ENCODE data around the gene MOK. TPM values are rescaled to one million over a fixed set of nuclear protein-coding genes. Genes with fewer than 3 reads are reported as not detected.

The MOK gene
- total RNA-seq, 4 donors from 2014 or later: 38.6 to 57.7 (median 45.2) TPM

- Histone ChIP-seq H3K36me3 (peaks cover 29 to 52% of the 10 kb centered on the region in 2 donors), H3K27me3 (no peaks in the 10 kb centered on the region), H3K4me3 (replicated peaks in 1 of 3) (no peak overlapping the region), H3K9me3 (no peaks in the 10 kb centered on the region), H3K27ac (no peak overlapping the region), H3K4me1 (no peaks in the 10 kb centered on the region)
- no peak for TF ChIP-seq POLR2A (IDR thresholded peaks at IDR 0.05)
- TF ChIP-seq, protein P1, sequence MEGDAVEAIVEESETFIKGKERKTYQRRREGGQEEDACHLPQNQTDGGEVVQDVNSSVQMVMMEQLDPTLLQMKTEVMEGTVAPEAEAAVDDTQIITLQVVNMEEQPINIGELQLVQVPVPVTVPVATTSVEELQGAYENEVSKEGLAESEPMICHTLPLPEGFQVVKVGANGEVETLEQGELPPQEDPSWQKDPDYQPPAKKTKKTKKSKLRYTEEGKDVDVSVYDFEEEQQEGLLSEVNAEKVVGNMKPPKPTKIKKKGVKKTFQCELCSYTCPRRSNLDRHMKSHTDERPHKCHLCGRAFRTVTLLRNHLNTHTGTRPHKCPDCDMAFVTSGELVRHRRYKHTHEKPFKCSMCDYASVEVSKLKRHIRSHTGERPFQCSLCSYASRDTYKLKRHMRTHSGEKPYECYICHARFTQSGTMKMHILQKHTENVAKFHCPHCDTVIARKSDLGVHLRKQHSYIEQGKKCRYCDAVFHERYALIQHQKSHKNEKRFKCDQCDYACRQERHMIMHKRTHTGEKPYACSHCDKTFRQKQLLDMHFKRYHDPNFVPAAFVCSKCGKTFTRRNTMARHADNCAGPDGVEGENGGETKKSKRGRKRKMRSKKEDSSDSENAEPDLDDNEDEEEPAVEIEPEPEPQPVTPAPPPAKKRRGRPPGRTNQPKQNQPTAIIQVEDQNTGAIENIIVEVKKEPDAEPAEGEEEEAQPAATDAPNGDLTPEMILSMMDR (IDR thresholded peaks at IDR 0.05): no peak
- DNase-seq: no peak
- intact Hi-C loops (cut with DNase I): no loop called here
- 92 to 93% methylated on average over 5 of the region's 5 CpGs for WGBS, 2 donors
Observed at GRCh38 chr14:102342238-102342637, 37.3 kb upstream of the MOK start.

GRCh38 chr14:102341566-102341965 lies 36.6 kb upstream of the MOK start:
- H3K27me3 ChIP-seq: no peaks in the 10 kb centered on the region
- H3K4me3 ChIP-seq (replicated peaks in 1 of 3): no peak overlapping the region
- no peaks in the 10 kb centered on the region for H3K4me1 ChIP-seq
- WGBS, 2 donors: 94 to 96% methylated on average over 4 to 8 of the region's 8 CpGs
- intact Hi-C loops (cut with DNase I): no loop called here
- DNase-seq: no peak
- no peak overlapping the region for H3K27ac ChIP-seq
- H3K36me3 ChIP-seq: peaks cover 29 to 45% of the 10 kb centered on the region in 2 donors
- no peak for TF ChIP-seq POLR2A (IDR thresholded peaks at IDR 0.05)
- TF ChIP-seq, protein P1 (IDR thresholded peaks at IDR 0.05): no peak
- no peaks in the 10 kb centered on the region for H3K9me3 ChIP-seq

DNA sequence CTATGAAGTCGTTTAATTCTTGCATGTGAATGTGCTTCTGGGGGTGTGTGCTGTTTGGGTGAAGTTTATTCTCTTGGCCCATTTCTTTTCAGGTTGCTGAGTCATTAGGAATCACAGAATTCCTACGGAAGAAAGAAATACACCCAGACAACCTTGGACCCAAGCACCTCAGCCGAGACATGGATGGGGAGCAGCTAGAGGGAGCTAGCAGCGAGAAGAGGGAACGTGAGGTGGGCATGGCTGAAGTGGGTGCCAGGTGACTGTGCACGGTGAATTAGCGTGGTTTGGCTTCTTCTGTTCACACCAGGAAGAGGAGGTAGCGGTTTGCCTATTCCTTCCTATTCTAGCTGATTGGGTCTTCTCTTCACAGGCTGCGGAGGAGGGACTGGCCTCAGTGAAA lies 33.8 kb upstream of the MOK start:
- intact Hi-C loops (cut with DNase I): no loop called here
- no peak for DNase-seq
- Histone ChIP-seq H3K9me3 (no peaks in the 10 kb centered on the region), H3K27ac (no peak overlapping the region), H3K27me3 (no peaks in the 10 kb centered on the region), H3K4me3 (replicated peaks in 1 of 3) (no peak overlapping the region), H3K36me3 (peaks cover 18 to 19% of the 10 kb centered on the region in 2 donors), H3K4me1 (no peaks in the 10 kb centered on the region)
- WGBS, 2 donors: 91 to 93% methylated on average over 8 to 9 of the region's 9 CpGs
- TF ChIP-seq, protein P1 (IDR thresholded peaks at IDR 0.05): no peak
- TF ChIP-seq POLR2A (IDR thresholded peaks at IDR 0.05): no peak

- no peak for DNase-seq
- H3K9me3 ChIP-seq: no peaks in the 10 kb centered on the region
- H3K4me1 ChIP-seq: no peaks in the 10 kb centered on the region
- 93 to 95% methylated on average over 5 of the region's 7 CpGs for WGBS, 2 donors
- TF ChIP-seq, protein P1 (IDR thresholded peaks at IDR 0.05): no peak
- TF ChIP-seq POLR2A (IDR thresholded peaks at IDR 0.05): no peak
- H3K27me3 ChIP-seq: no peaks in the 10 kb centered on the region
- H3K27ac ChIP-seq: no peak overlapping the region
- intact Hi-C loops (cut with DNase I): no loop called here
- no peak overlapping the region for H3K4me3 ChIP-seq (replicated peaks in 1 of 3)
- H3K36me3 ChIP-seq: peaks cover 11 to 14% of the 10 kb centered on the region in 2 donors
Observed at GRCh38 chr14:102335163-102335562, 30.2 kb upstream of the MOK start.

- Histone ChIP-seq H3K27ac (no peak overlapping the region), H3K36me3 (peaks cover 8% of the 10 kb centered on the region in 2 donors)
- WGBS, 2 donors: 95 to 98% methylated on average over 12 to 13 of the region's 13 CpGs
Observed at GRCh38 chr14:102333795-102334705, 29.1 kb upstream of the MOK start.

More at GRCh38 chr14:102333795-102334705, 29.1 kb upstream of the MOK start:
- DNase-seq: no peak
- intact Hi-C loops (cut with DNase I): no loop called here
- no peak for TF ChIP-seq POLR2A (IDR thresholded peaks at IDR 0.05)
- TF ChIP-seq, protein P1 (IDR thresholded peaks at IDR 0.05): no peak
- H3K4me1 ChIP-seq: no peaks in the 10 kb centered on the region
- no peaks in the 10 kb centered on the region for H3K27me3 ChIP-seq
- H3K4me3 ChIP-seq (replicated peaks in 1 of 3): no peak overlapping the region
- H3K9me3 ChIP-seq: no peaks in the 10 kb centered on the region
